Central memory CD8-positive, alpha-beta T cell (primary cell): ENCODE measurements around the gene TAB2.

Source experiments
- ATAC-seq: fragments of 150-1000 bp; cut with Tn5 transposase; replicated peaks from 2 replicates; pipeline ENCODE4 v1.10.0; 2022; ENCODE audit warnings: mild to moderate bottlenecking, moderate FRiP score, moderate number of reproducible peaks; ENCODE audit not compliant: poor library complexity, severe bottlenecking; ENCODE audit errors: extremely low read depth
- DNase-seq, 2 donors: peaks; one replicate each; pipeline ENCODE4 v3.0.0; 2021; ENCODE audit warnings: low spot score in 2 of 2
- H3K27ac Mint-ChIP-seq: one replicate; pipeline ENCODE4 v1.8.0; 2022; ENCODE audit warnings: low read depth, mild to moderate bottlenecking, moderate library complexity, mixed read lengths
- H3K27me3 Mint-ChIP-seq: one replicate; pipeline ENCODE4 v1.8.0; 2022; ENCODE audit warnings: mixed read lengths
- H3K36me3 Mint-ChIP-seq: one replicate; pipeline ENCODE4 v1.8.0; 2022; ENCODE audit warnings: mild to moderate bottlenecking, moderate library complexity, mixed read lengths; ENCODE audit not compliant: insufficient read depth
- H3K4me1 Mint-ChIP-seq: one replicate; pipeline ENCODE4 v1.8.0; 2022; ENCODE audit warnings: mixed read lengths
- H3K4me3 Mint-ChIP-seq: one replicate; pipeline ENCODE4 v1.8.0; 2022; ENCODE audit warnings: mild to moderate bottlenecking, moderate library complexity, mixed read lengths
- H3K9me3 Mint-ChIP-seq: one replicate; pipeline ENCODE4 v1.8.0; 2022; ENCODE audit warnings: mixed read lengths

Gene TAB2, protein sequence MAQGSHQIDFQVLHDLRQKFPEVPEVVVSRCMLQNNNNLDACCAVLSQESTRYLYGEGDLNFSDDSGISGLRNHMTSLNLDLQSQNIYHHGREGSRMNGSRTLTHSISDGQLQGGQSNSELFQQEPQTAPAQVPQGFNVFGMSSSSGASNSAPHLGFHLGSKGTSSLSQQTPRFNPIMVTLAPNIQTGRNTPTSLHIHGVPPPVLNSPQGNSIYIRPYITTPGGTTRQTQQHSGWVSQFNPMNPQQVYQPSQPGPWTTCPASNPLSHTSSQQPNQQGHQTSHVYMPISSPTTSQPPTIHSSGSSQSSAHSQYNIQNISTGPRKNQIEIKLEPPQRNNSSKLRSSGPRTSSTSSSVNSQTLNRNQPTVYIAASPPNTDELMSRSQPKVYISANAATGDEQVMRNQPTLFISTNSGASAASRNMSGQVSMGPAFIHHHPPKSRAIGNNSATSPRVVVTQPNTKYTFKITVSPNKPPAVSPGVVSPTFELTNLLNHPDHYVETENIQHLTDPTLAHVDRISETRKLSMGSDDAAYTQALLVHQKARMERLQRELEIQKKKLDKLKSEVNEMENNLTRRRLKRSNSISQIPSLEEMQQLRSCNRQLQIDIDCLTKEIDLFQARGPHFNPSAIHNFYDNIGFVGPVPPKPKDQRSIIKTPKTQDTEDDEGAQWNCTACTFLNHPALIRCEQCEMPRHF

DNA sequence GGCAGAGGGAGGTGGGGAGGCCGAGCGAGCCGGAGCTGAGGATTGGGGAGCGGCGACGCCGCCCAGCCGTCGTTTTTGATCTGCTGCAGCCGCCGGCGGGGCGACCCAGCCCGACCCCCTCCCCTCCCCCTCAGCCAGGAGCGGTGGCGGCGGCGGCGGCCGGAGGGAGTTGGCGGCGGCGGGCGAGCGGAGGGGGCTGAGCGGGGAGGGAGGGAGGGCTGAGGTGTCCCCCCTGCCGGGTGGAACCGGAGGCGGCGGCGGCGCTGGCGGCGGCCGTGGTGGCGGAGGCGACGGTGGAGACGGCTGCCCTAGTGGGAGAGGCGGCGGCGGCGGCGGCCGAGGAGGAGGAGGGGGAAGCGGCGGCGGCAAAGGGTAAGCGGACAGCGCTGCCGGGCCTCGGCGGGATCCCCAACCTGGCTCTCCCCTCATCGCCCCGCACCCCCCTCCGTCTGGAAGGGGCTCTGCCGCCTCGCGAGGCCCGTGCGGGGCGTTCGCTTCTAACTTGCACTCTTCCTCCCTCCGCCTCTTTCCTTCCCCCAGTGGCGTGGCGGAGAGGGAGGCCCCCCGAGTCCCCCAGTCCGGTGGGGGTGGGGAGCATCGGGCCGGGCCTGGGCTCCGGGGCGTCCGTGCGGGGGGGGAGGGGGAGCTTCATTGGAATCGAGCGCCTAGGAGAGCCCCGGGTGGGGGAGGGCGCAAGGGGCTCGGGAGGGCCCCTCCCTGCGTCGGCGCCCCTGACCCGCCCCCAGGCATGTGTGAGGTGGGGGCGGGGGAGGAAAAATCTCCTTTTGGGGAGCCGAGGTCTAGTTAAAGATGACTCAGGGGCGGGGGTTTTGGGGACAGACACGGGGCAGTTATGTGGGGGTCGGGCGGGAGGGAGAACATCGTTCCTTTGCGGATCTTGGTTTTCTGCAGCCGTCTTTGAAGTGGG lies at the start of gene TAB2:
Gene TAB2 (plus strand): TSS at position 69 of the 928 bp plus-strand sequence. CDS start 52,286 bp downstream, outside the sequence.
- Mint-ChIP-seq H3K27me3 (no peaks in the 10 kb centered on the region), H3K9me3 (no peaks in the 10 kb centered on the region), H3K4me3 (peak within 1 kb of the TSS; percentile 89), H3K4me1 (peaks cover 33% of the 10 kb centered on the region), H3K36me3 (peaks cover 19% of the 10 kb centered on the region), H3K27ac (peak within 1 kb of the TSS; percentile 70)
- ATAC-seq: peak; percentile 37
- DNase-seq: peak; percentile 29 to 50

DNA sequence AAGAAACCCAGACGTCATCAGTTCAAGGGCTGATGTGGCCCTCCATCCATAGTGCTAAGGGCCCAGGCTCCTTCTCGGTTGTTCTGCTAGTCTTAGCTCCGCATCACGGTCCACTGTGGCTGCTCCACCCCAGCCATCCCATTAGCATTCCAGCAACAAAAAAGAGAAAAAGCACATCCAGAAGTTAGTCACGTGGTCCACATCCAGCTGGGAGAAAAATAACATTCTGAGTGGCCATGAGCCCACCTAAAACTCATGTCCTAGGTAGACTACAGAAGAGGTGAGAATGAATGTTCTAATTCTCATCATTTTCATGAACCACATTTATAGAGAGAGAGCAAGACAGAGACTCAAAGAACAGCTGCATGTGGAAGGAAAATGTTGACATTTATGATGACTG lies 49.4 kb upstream of the TAB2 start:
- peaks cover 28% of the 10 kb centered on the region for H3K27me3 Mint-ChIP-seq
- no peak overlapping the region for H3K27ac Mint-ChIP-seq
- DNase-seq (no peak), ATAC-seq (no peak)
- H3K36me3 Mint-ChIP-seq: no peaks in the 10 kb centered on the region
- H3K9me3 Mint-ChIP-seq: no peaks in the 10 kb centered on the region
- H3K4me1 Mint-ChIP-seq: peaks cover 16% of the 10 kb centered on the region
- H3K4me3 Mint-ChIP-seq: no peak overlapping the region

DNA sequence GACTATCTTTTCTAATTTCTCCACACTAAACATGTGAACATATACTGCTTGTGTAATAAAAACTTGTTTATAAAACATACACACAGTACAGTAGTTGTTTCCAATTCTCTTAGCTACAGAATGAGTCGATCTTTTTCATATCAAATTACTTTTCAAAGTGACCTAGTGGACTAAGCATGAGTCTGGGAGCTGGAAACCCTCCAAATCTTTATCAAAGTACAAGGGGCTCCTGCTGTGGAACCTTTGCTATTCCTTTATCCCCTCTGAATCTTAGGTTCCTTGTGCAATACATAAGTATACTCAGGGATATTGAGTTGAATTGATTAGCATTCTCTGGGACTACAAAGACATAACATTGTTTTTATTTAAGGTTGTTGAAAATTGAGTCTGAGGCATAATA lies 48.7 kb upstream of the TAB2 start:
- Mint-ChIP-seq H3K9me3 (no peaks in the 10 kb centered on the region), H3K27me3 (peaks cover 28% of the 10 kb centered on the region), H3K4me3 (no peak overlapping the region), H3K27ac (no peak overlapping the region), H3K4me1 (peaks cover 22% of the 10 kb centered on the region), H3K36me3 (no peaks in the 10 kb centered on the region)
- DNase-seq (no peak), ATAC-seq (no peak)

- H3K36me3 Mint-ChIP-seq: no peaks in the 10 kb centered on the region
- peaks cover 16% of the 10 kb centered on the region for H3K4me1 Mint-ChIP-seq
- no peak overlapping the region for H3K27ac Mint-ChIP-seq
- H3K9me3 Mint-ChIP-seq: no peaks in the 10 kb centered on the region
- H3K27me3 Mint-ChIP-seq: peaks cover 17% of the 10 kb centered on the region
- DNase-seq: no peak
- no peak overlapping the region for H3K4me3 Mint-ChIP-seq
- ATAC-seq: no peak
Observed at GRCh38 chr6:149270616-149271015, 46.9 kb upstream of the TAB2 start.

GRCh38 chr6:149271348-149272340 lies 45.9 kb upstream of the TAB2 start:
- Mint-ChIP-seq H3K36me3 (no peaks in the 10 kb centered on the region), H3K4me3 (peak overlapping the region; percentile 34), H3K9me3 (no peaks in the 10 kb centered on the region), H3K27ac (peak overlapping the region; percentile 29), H3K4me1 (peaks cover 16% of the 10 kb centered on the region), H3K27me3 (peaks cover 7% of the 10 kb centered on the region)
- ATAC-seq (peak; percentile 84), DNase-seq (no peak)

DNA sequence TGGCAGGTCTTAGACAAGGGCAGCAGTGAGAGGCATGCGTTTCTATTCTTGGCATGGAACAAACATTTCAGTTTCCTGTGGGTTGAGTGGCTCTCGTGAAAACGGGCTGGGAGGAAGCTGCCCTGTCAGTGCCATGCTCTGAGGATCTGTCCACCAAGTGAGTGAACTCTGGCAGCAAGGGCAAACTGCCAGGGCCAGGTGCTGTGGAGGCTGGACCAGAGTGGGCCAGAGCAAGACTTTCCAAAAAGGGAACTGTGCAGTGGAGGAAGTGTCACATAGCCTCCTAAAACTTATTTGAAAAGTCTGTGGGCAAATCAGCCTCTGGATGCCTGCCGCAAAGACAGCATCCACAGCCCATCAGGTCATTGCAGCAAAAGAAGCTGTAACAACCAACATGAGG lies 44.2 kb upstream of the TAB2 start:
- no peaks in the 10 kb centered on the region for H3K36me3 Mint-ChIP-seq
- no peak overlapping the region for H3K4me3 Mint-ChIP-seq
- no peak for DNase-seq
- no peak for ATAC-seq
- H3K4me1 Mint-ChIP-seq: peaks cover 16% of the 10 kb centered on the region
- no peaks in the 10 kb centered on the region for H3K9me3 Mint-ChIP-seq
- H3K27ac Mint-ChIP-seq: no peak overlapping the region
- no peaks in the 10 kb centered on the region for H3K27me3 Mint-ChIP-seq

DNA sequence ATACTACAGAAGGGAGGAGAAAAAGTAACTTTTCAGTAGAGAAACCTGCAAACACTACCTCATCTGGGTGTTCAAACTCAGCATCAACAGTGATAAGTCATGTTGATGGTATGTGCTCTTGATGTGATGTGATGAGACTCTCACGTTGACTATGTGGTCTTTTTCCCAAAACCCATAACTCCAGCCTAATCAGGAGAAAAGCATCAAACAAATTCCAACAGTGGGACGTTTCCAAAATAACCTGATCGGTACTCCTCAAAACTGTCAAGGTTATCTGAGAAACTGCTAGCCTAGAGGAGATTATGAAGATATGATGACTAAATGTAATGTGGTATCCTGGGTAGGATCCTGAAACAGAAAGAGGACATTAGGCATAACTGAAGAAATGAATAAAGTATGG lies 41.9 kb upstream of the TAB2 start:
- H3K4me1 Mint-ChIP-seq: peaks cover 16% of the 10 kb centered on the region
- no peak overlapping the region for H3K4me3 Mint-ChIP-seq
- H3K9me3 Mint-ChIP-seq: no peaks in the 10 kb centered on the region
- ATAC-seq (no peak), DNase-seq (no peak)
- no peak overlapping the region for H3K27ac Mint-ChIP-seq
- no peaks in the 10 kb centered on the region for H3K27me3 Mint-ChIP-seq
- H3K36me3 Mint-ChIP-seq: peaks cover under 1% of the 10 kb centered on the region

GRCh38 chr6:149277621-149278020 lies 39.9 kb upstream of the TAB2 start:
- no peak overlapping the region for H3K4me3 Mint-ChIP-seq
- H3K27me3 Mint-ChIP-seq: no peaks in the 10 kb centered on the region
- no peak overlapping the region for H3K27ac Mint-ChIP-seq
- peaks cover 2% of the 10 kb centered on the region for H3K36me3 Mint-ChIP-seq
- no peaks in the 10 kb centered on the region for H3K9me3 Mint-ChIP-seq
- DNase-seq (no peak), ATAC-seq (no peak)
- peaks cover 9% of the 10 kb centered on the region for H3K4me1 Mint-ChIP-seq

DNA sequence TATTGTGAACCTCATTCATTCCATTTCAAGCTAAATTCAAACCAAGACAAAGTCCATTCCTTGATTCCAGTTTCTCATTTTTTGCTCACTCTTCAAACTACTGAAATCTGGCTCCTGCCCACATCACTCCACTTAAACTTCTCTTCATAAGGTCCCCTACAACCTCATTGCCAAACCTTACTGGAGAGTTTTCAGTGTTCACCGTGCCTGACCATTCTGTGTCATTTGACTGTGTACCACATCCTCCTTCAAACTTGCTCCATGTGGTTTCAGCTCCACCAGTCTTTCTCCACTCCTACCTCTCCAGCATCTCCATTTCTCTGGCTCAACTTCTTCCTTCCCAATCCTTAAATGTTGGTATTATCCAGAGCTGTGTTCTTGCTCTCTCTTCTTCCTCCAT lies 38.5 kb upstream of the TAB2 start:
- no peak overlapping the region for H3K4me3 Mint-ChIP-seq
- no peaks in the 10 kb centered on the region for H3K9me3 Mint-ChIP-seq
- peaks cover 2% of the 10 kb centered on the region for H3K36me3 Mint-ChIP-seq
- no peaks in the 10 kb centered on the region for H3K4me1 Mint-ChIP-seq
- DNase-seq: no peak
- no peak overlapping the region for H3K27ac Mint-ChIP-seq
- no peak for ATAC-seq
- no peaks in the 10 kb centered on the region for H3K27me3 Mint-ChIP-seq

GRCh38 chr6:149284904-149285303 lies 32.6 kb upstream of the TAB2 start:
- Mint-ChIP-seq H3K36me3 (peaks cover 2% of the 10 kb centered on the region), H3K27ac (no peak overlapping the region), H3K4me1 (no peaks in the 10 kb centered on the region), H3K9me3 (no peaks in the 10 kb centered on the region), H3K4me3 (no peak overlapping the region), H3K27me3 (no peaks in the 10 kb centered on the region)
- DNase-seq: no peak
- ATAC-seq: no peak

- Mint-ChIP-seq H3K9me3 (no peaks in the 10 kb centered on the region), H3K4me3 (no peak overlapping the region), H3K36me3 (peaks cover 1% of the 10 kb centered on the region), H3K27ac (no peak overlapping the region), H3K27me3 (no peaks in the 10 kb centered on the region), H3K4me1 (no peaks in the 10 kb centered on the region)
- DNase-seq (no peak), ATAC-seq (no peak)
Observed at GRCh38 chr6:149285626-149286025, 31.9 kb upstream of the TAB2 start.
